ENCODE measurements around the gene MAP3K8.

- no peak for TF ChIP-seq CTCF (IDR thresholded peaks at IDR 0.05; ENCODE audit: control extremely low read depth in 1 of 3, insufficient read depth in 1 of 3, low read depth in 1 of 3, low read length in 3 of 3)
- TF ChIP-seq POLR2AphosphoS5 (IDR thresholded peaks at IDR 0.05; ENCODE audit: low read depth, low read length): no peak
- TF ChIP-seq GTF2F1 (IDR thresholded peaks at IDR 0.05; ENCODE audit: borderline replicate concordance, low read depth, low read length): no peak
- no peak for TF ChIP-seq MAX (IDR thresholded peaks at IDR 0.05)
Observed at GRCh38 chr10:30460121-30460520, 26.1 kb downstream of the MAP3K8 start.

Measured in H1 (cell line).